Trophoblast cell (in vitro differentiated cells and primary cell): ENCODE measurements around the gene APOLD1.

ENCODE experiments used
- DNase-seq, 2 donors: peaks; one replicate each; pipeline ENCODE4 v3.0.0-alpha.2; 2016
- H2AFZ ChIP-seq: 2 replicates; pipeline ENCODE4 v1.6.1; 2013; ENCODE audit warnings: low read length, moderate library complexity, mild to moderate bottlenecking; ENCODE audit not compliant: insufficient read depth, poor library complexity
- H2AK5ac ChIP-seq: 2 replicates; pipeline ENCODE4 v1.6.1; 2013; ENCODE audit warnings: mild to moderate bottlenecking, low read length
- H2BK120ac ChIP-seq: 2 replicates; pipeline ENCODE4 v1.6.1; 2013; ENCODE audit warnings: low read length, mild to moderate bottlenecking, moderate library complexity; ENCODE audit not compliant: insufficient read depth, poor library complexity
- H2BK12ac ChIP-seq: 2 replicates; pipeline ENCODE4 v1.6.1; 2013; ENCODE audit warnings: mild to moderate bottlenecking, low read length, moderate library complexity
- H2BK5ac ChIP-seq: 2 replicates; pipeline ENCODE4 v1.6.1; 2013; ENCODE audit warnings: low read length, low read depth, moderate library complexity, mild to moderate bottlenecking; ENCODE audit not compliant: poor library complexity
- H3K14ac ChIP-seq: 2 replicates; pipeline ENCODE4 v1.6.1; 2013; ENCODE audit warnings: mild to moderate bottlenecking, low read length
- H3K18ac ChIP-seq: 2 replicates; pipeline ENCODE4 v1.6.1; 2013; ENCODE audit warnings: mild to moderate bottlenecking, low read length
- H3K23ac ChIP-seq: 2 replicates; pipeline ENCODE4 v1.6.1; 2013; ENCODE audit warnings: low read length
- H3K27ac ChIP-seq: 2 replicates; pipeline ENCODE4 v1.5.1; 2013; ENCODE audit warnings: low read depth, mild to moderate bottlenecking, inconsistent platforms, low read length, moderate library complexity
- H3K27me3 ChIP-seq: 2 replicates; pipeline ENCODE4 v1.6.1; 2013; ENCODE audit warnings: inconsistent platforms, mild to moderate bottlenecking, low read length, moderate library complexity; ENCODE audit not compliant: insufficient read depth
- H3K36me3 ChIP-seq, 2 experiments: 1 replicate in 1 of 2; 2 replicates in 1 of 2; pipeline ENCODE4 v1.6.1; 2013; ENCODE audit warnings: low read length in 2 of 2, mild to moderate bottlenecking in 2 of 2, moderate library complexity in 1 of 2; ENCODE audit not compliant: insufficient read depth in 2 of 2, control insufficient read depth in 1 of 2
- H3K4ac ChIP-seq: 2 replicates; pipeline ENCODE4 v1.6.1; 2013; ENCODE audit warnings: low read depth, mild to moderate bottlenecking, low read length, moderate library complexity
- H3K4me1 ChIP-seq, 2 experiments: 1 replicate in 1 of 2; 2 replicates in 1 of 2; pipeline ENCODE4 v1.6.1; 2013; ENCODE audit warnings: low read length in 2 of 2, mild to moderate bottlenecking in 2 of 2, moderate library complexity in 1 of 2; ENCODE audit not compliant: insufficient read depth in 2 of 2, control insufficient read depth in 1 of 2
- H3K4me2 ChIP-seq: 2 replicates; pipeline ENCODE4 v1.6.1; 2013; ENCODE audit warnings: inconsistent platforms, mild to moderate bottlenecking, low read length, moderate library complexity
- H3K4me3 ChIP-seq: 2 replicates; pipeline ENCODE4 v1.5.1; 2013; ENCODE audit warnings: mild to moderate bottlenecking, low read depth, low read length, inconsistent platforms
- H3K79me1 ChIP-seq: one replicate; pipeline ENCODE4 v1.6.1; 2013; ENCODE audit warnings: low read length
- H3K79me2 ChIP-seq: 2 replicates; pipeline ENCODE4 v1.6.1; 2013; ENCODE audit warnings: low read length, mild to moderate bottlenecking; ENCODE audit not compliant: control insufficient read depth, insufficient read depth, poor library complexity
- H3K9ac ChIP-seq: 2 replicates; pipeline ENCODE4 v1.6.1; 2013; ENCODE audit warnings: mild to moderate bottlenecking, low read length
- H3K9me3 ChIP-seq: 2 replicates; pipeline ENCODE4 v1.6.1; 2013; ENCODE audit warnings: low read depth, mild to moderate bottlenecking, control low read depth, inconsistent platforms, low read length; ENCODE audit not compliant: insufficient read depth
- H4K12ac ChIP-seq: 2 replicates; pipeline ENCODE4 v1.6.1; 2013; ENCODE audit warnings: low read depth, mild to moderate bottlenecking, low read length, moderate library complexity
- H4K8ac ChIP-seq: 2 replicates; pipeline ENCODE4 v1.6.1; 2013; ENCODE audit warnings: low read depth, mild to moderate bottlenecking, low read length, moderate library complexity
- H4K91ac ChIP-seq: one replicate; pipeline ENCODE4 v1.6.1; 2013; ENCODE audit warnings: low read depth, mild to moderate bottlenecking, low read length, moderate library complexity
- WGBS: extraction: QIAGEN DNeasy Blood & Tissue Kit; methylation state at CpG from one replicate; pipeline ENCODE4 v1.1.7; 2013; ENCODE audit warnings: missing lambda C conversion rate; ENCODE audit not compliant: insufficient read length, insufficient coverage; ENCODE audit errors: extremely low coverage; 5-methylcytosine and 5-hydroxymethylcytosine counted together

Gene APOLD1

DNA sequence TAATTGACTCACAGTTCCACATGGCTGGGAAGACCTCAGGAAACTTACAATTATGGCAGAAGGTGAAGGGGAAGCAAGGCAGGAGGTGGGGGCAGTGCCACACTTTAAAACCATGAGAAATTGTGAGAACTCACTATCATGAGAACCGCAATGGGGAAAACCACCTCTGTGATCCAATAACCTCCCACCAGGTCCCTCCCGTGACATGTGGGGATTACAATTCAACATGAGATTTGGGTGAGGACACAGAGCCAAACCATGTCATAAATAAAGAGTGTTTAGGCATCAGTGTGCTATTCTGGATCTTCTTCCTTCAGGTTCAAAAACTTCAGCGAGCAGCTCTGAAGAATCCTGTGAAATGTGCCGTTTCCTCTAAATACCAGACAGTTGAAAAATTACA, 37.4 kb downstream of the APOLD1 start:
- no peak overlapping the region for H3K23ac ChIP-seq
- H3K4me2 ChIP-seq, result no peak overlapping the region
- no peak for DNase-seq
- no CpG with 5 or more reads among the region's 4 CpGs for WGBS
- no peak overlapping the region for H3K4ac ChIP-seq
- no peak overlapping the region for H4K8ac ChIP-seq
- H3K27ac ChIP-seq, result peak overlapping the region; percentile 50
- no peaks in the 10 kb centered on the region for H3K79me2 ChIP-seq
- no peak overlapping the region for H3K14ac ChIP-seq
- H3K4me3 ChIP-seq, result no peak overlapping the region
- H3K79me1 ChIP-seq, result peaks cover 12% of the 10 kb centered on the region
- H3K18ac ChIP-seq, result peak overlapping the region; percentile 40
- H2AFZ ChIP-seq, result no peak overlapping the region
- H3K9me3 ChIP-seq, result no peaks in the 10 kb centered on the region
- no peaks in the 10 kb centered on the region for H3K27me3 ChIP-seq
- H2AK5ac ChIP-seq, result no peak overlapping the region
- H3K9ac ChIP-seq, result no peak overlapping the region
- peak overlapping the region; percentile 79 for H2BK120ac ChIP-seq
- H2BK12ac ChIP-seq, result peak overlapping the region; percentile 92
- H4K91ac ChIP-seq, result peak overlapping the region; percentile 76
- peaks cover 12 to 16% of the 10 kb centered on the region in 2 experiments for H3K4me1 ChIP-seq
- H4K12ac ChIP-seq, result no peak overlapping the region
- H2BK5ac ChIP-seq, result peak overlapping the region; percentile 61
- peaks cover 16 to 37% of the 10 kb centered on the region in 2 experiments for H3K36me3 ChIP-seq

DNA sequence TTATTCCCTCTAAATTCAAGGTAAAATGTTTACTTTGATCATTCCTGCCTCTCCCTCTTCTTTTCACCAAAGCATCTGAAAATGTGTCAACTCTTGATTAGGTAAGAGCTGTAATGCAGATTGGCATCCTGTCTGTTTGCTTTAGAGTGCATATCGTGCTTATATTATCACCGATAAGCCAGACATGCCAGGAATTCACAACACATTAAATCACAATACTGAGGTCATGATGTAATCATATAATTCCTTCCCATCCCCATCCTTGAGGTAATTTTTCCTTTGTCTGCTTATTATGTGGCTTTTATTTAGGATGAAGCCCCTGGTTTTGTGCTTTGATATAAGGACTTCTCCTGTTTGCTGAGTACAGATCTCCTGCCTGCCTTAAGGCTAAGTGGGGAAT, 37.8 kb downstream of the APOLD1 start:
- Histone ChIP-seq H2BK12ac (no peak overlapping the region), H3K36me3 (peaks cover 18 to 39% of the 10 kb centered on the region in 2 experiments), H3K4me1 (peaks cover 12 to 16% of the 10 kb centered on the region in 2 experiments), H3K27me3 (no peaks in the 10 kb centered on the region), H3K18ac (no peak overlapping the region), H2BK120ac (no peak overlapping the region), H3K79me1 (peaks cover 12% of the 10 kb centered on the region), H2AFZ (no peak overlapping the region), H3K9ac (no peak overlapping the region), H3K14ac (no peak overlapping the region), H4K91ac (no peak overlapping the region), H3K27ac (peak overlapping the region; percentile 50), H3K9me3 (no peaks in the 10 kb centered on the region), H2AK5ac (no peak overlapping the region), H4K8ac (no peak overlapping the region), H3K4ac (no peak overlapping the region), H3K4me3 (no peak overlapping the region), H2BK5ac (no peak overlapping the region), H4K12ac (no peak overlapping the region), H3K23ac (no peak overlapping the region), H3K4me2 (no peak overlapping the region), H3K79me2 (no peaks in the 10 kb centered on the region)
- peak; percentile 74 to 94 for DNase-seq
- whole genome bisulfite sequencing, result no CpG with 5 or more reads among the region's 2 CpGs

DNA sequence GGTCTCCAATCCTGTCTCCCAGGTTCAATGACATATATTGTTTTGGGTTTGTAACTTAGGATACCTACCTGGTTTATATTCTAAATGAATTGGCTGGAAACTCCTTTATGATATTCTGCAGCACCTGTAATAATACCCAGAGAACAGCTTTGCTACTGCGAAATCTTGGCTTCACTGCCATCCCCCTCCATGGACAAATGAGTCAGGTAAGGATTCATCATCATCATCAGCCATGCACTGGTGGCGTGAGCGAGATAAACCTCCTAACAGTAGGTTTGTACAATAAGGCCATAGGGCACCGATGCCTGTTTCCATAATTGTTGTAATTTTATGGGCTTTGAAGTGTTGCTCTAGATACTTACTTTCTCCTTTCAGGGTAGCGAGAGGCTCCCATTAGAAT, 38.4 kb downstream of the APOLD1 start:
- no peak overlapping the region for H3K4me2 ChIP-seq
- H3K79me1 ChIP-seq, result peaks cover 10% of the 10 kb centered on the region
- peaks cover 10 to 15% of the 10 kb centered on the region in 2 experiments for H3K4me1 ChIP-seq
- H3K14ac ChIP-seq, result peak overlapping the region; percentile 35
- H2BK5ac ChIP-seq, result no peak overlapping the region
- H3K18ac ChIP-seq, result no peak overlapping the region
- no CpG with 5 or more reads among the region's 5 CpGs for WGBS
- H3K9me3 ChIP-seq, result no peaks in the 10 kb centered on the region
- peak overlapping the region; percentile 61 for H2BK120ac ChIP-seq
- no peak overlapping the region for H4K12ac ChIP-seq
- no peaks in the 10 kb centered on the region for H3K79me2 ChIP-seq
- no peak overlapping the region for H3K23ac ChIP-seq
- peak in 1 of 2 donors; percentile 45 for DNase-seq
- no peaks in the 10 kb centered on the region for H3K27me3 ChIP-seq
- H3K27ac ChIP-seq, result peak overlapping the region; percentile 28
- no peak overlapping the region for H3K4ac ChIP-seq
- H3K4me3 ChIP-seq, result no peak overlapping the region
- no peak overlapping the region for H2AFZ ChIP-seq
- H2BK12ac ChIP-seq, result no peak overlapping the region
- no peak overlapping the region for H4K8ac ChIP-seq
- no peak overlapping the region for H3K9ac ChIP-seq
- no peak overlapping the region for H4K91ac ChIP-seq
- no peak overlapping the region for H2AK5ac ChIP-seq
- H3K36me3 ChIP-seq, result peaks cover 18 to 39% of the 10 kb centered on the region in 2 experiments

DNA sequence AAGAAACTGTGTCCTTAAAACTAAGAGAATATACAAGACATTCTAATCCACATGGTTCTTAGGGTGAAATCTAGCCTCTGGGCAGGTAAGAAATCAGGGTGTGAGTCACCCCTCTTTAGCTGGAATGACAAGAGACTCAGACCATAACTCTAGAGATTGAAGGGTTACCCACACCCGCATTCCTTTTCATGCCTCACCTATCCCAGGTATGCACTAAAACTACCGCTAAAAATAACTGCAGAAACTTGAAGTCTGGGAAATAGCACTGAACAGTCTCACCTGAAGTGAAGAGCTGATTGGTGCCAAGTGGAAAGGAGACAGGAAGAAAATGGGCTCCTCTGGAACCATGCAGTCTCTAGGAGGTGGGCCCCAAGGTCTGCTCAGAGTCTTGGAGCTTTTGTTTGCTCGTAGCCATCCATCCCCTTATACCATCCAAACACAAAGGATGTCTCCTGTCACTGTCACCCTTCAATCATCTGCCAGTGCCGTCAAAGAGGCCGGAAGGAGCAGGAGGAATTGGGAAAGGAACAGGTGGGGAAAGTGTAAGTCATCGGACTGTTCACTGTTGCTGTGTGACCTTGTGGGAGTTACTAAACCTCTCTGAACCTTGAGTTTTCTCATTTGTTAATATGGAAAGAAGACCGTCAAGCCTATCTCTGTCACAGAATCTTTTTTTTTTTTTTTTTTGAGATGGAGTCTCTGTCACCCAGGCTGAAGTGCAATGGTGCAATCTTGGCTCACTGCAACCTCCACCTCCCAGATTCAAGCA, 50.1 kb downstream of the APOLD1 start:
- peaks cover 15 to 20% of the 10 kb centered on the region in 2 experiments for H3K4me1 ChIP-seq
- H3K27me3 ChIP-seq, result no peaks in the 10 kb centered on the region
- no peaks in the 10 kb centered on the region for H3K9me3 ChIP-seq
- H2BK12ac ChIP-seq, result peak overlapping the region; percentile 43
- no peak overlapping the region for H3K23ac ChIP-seq
- peak overlapping the region; percentile 67 for H2BK120ac ChIP-seq
- no peak overlapping the region for H3K4me3 ChIP-seq
- H3K4me2 ChIP-seq, result no peak overlapping the region
- peaks cover 2% of the 10 kb centered on the region for H3K79me2 ChIP-seq
- H2AK5ac ChIP-seq, result no peak overlapping the region
- H3K36me3 ChIP-seq, result peaks cover 8 to 16% of the 10 kb centered on the region in 2 experiments
- no CpG with 5 or more reads among the region's 7 CpGs for WGBS
- no peak overlapping the region for H4K12ac ChIP-seq
- no peak overlapping the region for H3K4ac ChIP-seq
- no peak overlapping the region for H3K9ac ChIP-seq
- H3K18ac ChIP-seq, result peak overlapping the region; percentile 18
- H2BK5ac ChIP-seq, result peak overlapping the region; percentile 73
- peaks cover 17% of the 10 kb centered on the region for H3K79me1 ChIP-seq
- peak overlapping the region; percentile 18 for H4K8ac ChIP-seq
- DNase-seq, result peak in 1 of 2 donors; percentile 15
- peak overlapping the region; percentile 41 for H3K14ac ChIP-seq
- H2AFZ ChIP-seq, result no peak overlapping the region
- peak overlapping the region; percentile 82 for H3K27ac ChIP-seq
- peak overlapping the region; percentile 69 for H4K91ac ChIP-seq
